HepG2 (cell line): Measurements from ENCODE around the gene CMKLR1.

Source experiments
- KLF6 ChIP-seq: IDR thresholded peaks from 2 replicates; pipeline ENCODE4 v1.8.0; 2016; ENCODE audit warnings: missing biosample characterization, missing genetic modification reagents
- NFE2L1 ChIP-seq: sonication (generic); formaldehyde crosslinking; IDR thresholded peaks from 2 replicates; pipeline ENCODE4 v1.4.0; 2020; ENCODE audit warnings: missing genetic modification reagents, mild to moderate bottlenecking, borderline replicate concordance
- NFRKB ChIP-seq: fragments of 450-650 bp; IDR thresholded peaks from 2 replicates; pipeline ENCODE4 v1.6.1; 2017
- NR2C2 ChIP-seq: sonication (generic); formaldehyde crosslinking; IDR thresholded peaks from 2 replicates; pipeline ENCODE4 v1.4.0; 2020; ENCODE audit warnings: missing genetic modification reagents, mild to moderate bottlenecking, moderate library complexity, borderline replicate concordance
- PATZ1 ChIP-seq: sonication (generic); formaldehyde crosslinking; IDR thresholded peaks from 2 replicates; pipeline ENCODE4 v1.4.0; 2020; ENCODE audit warnings: missing genetic modification reagents

- TF ChIP-seq PATZ1 (no peak), NFRKB (no peak), KLF6 (no peak), NFE2L1 (no peak), NR2C2 (no peak)
These were observed 25.8 kb upstream of the CMKLR1 start for GRCh38 chr12:108364879-108365278.
